HL-60/S4 treated with retinoic acid at 250 ng/mL for 4 days and 3 days (cell line): ENCODE data around the gene GARNL3.

ENCODE experiments used
- in situ Hi-C: fragments of 300-500 bp; cut with MboI; formaldehyde crosslinking; loops from 2 replicates; pipeline ENCODE4 v1.7.0; 2022; ENCODE audit warnings: low sequenced_read_pairs

Gene GARNL3

GRCh38 chr9:127277099-127277498 lies 12.5 kb downstream of the GARNL3 start:
- in situ Hi-C loops: no loop called here

- in situ Hi-C loops: no loop called here
Observed at GRCh38 chr9:127277770-127278169, 13.2 kb downstream of the GARNL3 start.

GRCh38 chr9:127278372-127278771 lies 13.8 kb downstream of the GARNL3 start:
- in situ Hi-C loops: no loop called here

GRCh38 chr9:127279717-127280285 lies 15.2 kb downstream of the GARNL3 start:
- in situ Hi-C loops: no loop called here

- in situ Hi-C loops: no loop called here
Observed at GRCh38 chr9:127280880-127281660, 16.5 kb downstream of the GARNL3 start.

- in situ Hi-C loops: no loop called here
Observed at GRCh38 chr9:127281891-127282290, 17.3 kb downstream of the GARNL3 start.

- in situ Hi-C loops: no loop called here
Observed at GRCh38 chr9:127282611-127283010, 18.0 kb downstream of the GARNL3 start.

GRCh38 chr9:127283135-127283534 lies 18.6 kb downstream of the GARNL3 start:
- in situ Hi-C loops: no loop called here

- in situ Hi-C loops: no loop called here
Observed at GRCh38 chr9:127283917-127284497, 19.4 kb downstream of the GARNL3 start.

- in situ Hi-C loops: no loop called here
Observed at GRCh38 chr9:127285965-127286364, 21.4 kb downstream of the GARNL3 start.

- in situ Hi-C loops: no loop called here
Observed at GRCh38 chr9:127290561-127291065, 26.0 kb downstream of the GARNL3 start.

- in situ Hi-C loops: no loop called here
Observed at GRCh38 chr9:127291246-127291778, 26.7 kb downstream of the GARNL3 start.

GRCh38 chr9:127292415-127292814 lies 27.8 kb downstream of the GARNL3 start:
- in situ Hi-C loops: no loop called here

- in situ Hi-C loops: no loop called here
Observed at GRCh38 chr9:127293328-127293727, 28.8 kb downstream of the GARNL3 start.

GRCh38 chr9:127293767-127294166 lies 29.2 kb downstream of the GARNL3 start:
- in situ Hi-C loops: no loop called here

GRCh38 chr9:127295005-127295404 lies 30.4 kb downstream of the GARNL3 start:
- in situ Hi-C loops: no loop called here

GRCh38 chr9:127300886-127301447 lies 36.4 kb downstream of the GARNL3 start:
- in situ Hi-C loops: no loop called here

- in situ Hi-C loops: no loop called here
Observed at GRCh38 chr9:127303830-127304229, 39.3 kb downstream of the GARNL3 start.

GRCh38 chr9:127305206-127305837 lies 40.7 kb downstream of the GARNL3 start:
- in situ Hi-C loops: no loop called here

GRCh38 chr9:127305838-127306226 lies 41.3 kb downstream of the GARNL3 start:
- in situ Hi-C loops: no loop called here

- in situ Hi-C loops: no loop called here
Observed at GRCh38 chr9:127307802-127308201, 43.2 kb downstream of the GARNL3 start.
